Upper lobe of left lung (tissue), 4 donors: Measurements from ENCODE around the gene PPP2R2C.

Experiments
- CTCF ChIP-seq, 6 experiments: fragments of 450-650 bp in 4 of 6; fragments of 200-600 bp in 2 of 6; sonication (generic) in 2 of 6; IDR thresholded peaks; one replicate each; pipeline ENCODE4 v1.5.1; 2016 to 2019; ENCODE audit warnings: antibody characterized with exemption in 6 of 6
- EP300 ChIP-seq, 4 donors: sonication (generic); formaldehyde crosslinking; IDR thresholded peaks; one replicate each; pipeline ENCODE4 v1.5.1; 2017; ENCODE audit warnings: antibody characterized with exemption in 4 of 4, control low read depth in 2 of 4
- POLR2A ChIP-seq, 4 donors: fragments of 450-650 bp; IDR thresholded peaks; one replicate each; pipeline ENCODE4 v1.5.1; 2016 to 2017; ENCODE audit warnings: antibody characterized with exemption in 4 of 4, mild to moderate bottlenecking in 2 of 4

DNA sequence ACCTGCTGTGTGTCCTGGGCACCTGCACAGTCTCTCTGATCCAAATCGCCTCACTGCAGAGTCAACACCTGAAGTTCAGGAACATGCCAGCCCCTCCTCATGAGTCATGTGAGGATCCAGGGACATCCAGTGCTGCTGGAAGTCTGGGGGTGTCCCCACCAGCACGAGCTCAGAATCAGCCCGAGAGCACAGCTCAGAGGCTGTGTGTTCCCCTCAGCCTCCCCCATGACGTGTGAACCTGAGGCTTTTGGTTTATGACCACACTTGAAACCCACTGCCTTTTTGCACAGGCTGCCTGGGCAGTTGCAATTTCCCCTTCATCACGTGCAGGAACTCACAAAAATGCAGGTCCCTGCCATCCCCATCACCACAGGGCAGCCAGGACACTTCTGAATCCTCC is 47.1 kb downstream of the PPP2R2C start:
- no peak for TF ChIP-seq CTCF (IDR thresholded peaks at IDR 0.05)
- TF ChIP-seq POLR2A (IDR thresholded peaks at IDR 0.05): no peak
- no peak for TF ChIP-seq EP300 (IDR thresholded peaks at IDR 0.05)
